HG03159 (cell line): Measurements from ENCODE around the gene CHSY1.
A peak's percentile ranks its signal among the peaks of the same experiment; 100 is the strongest.

Experiments used
- ATAC-seq: cut with Tn5 transposase; IDR thresholded peaks from one replicate; pipeline ENCODE4 v1.9.1; 2021; ENCODE audit warnings: mild to moderate bottlenecking, moderate library complexity; ENCODE audit not compliant: unreplicated experiment

The CHSY1 gene

DNA sequence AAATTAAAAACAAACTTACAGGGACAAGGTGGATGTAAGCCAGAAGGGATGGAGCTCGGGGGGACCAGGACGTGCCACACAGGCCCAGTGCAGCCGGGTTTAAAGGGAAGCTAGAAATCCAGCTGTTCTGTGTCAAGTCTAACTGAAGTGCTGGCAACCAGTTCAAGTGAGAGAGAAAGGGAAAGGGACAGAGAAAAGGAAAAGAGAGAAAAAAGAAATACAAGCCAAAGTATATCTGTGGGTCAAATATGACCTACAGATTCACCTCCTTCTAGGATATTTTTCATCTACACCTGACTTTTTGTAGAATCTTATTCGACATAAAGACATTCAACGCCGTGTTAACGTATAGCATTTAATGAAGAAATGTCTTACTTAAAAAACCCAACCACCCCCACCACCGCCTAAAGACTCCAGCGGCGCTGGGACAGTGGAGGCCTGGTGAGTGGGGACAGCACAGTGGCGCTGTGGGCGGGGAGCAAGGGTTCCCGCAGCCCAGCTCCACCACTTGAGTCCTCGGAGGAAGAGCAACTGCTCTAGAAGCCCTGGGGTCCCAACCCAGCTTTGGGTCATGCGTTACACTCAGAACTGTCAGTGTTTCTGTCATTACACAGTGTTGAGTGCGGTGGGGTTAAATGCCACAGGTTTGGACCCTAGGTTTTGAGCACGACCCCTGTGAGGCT, 62.3 kb downstream of the CHSY1 start:
- no peak for ATAC-seq

DNA sequence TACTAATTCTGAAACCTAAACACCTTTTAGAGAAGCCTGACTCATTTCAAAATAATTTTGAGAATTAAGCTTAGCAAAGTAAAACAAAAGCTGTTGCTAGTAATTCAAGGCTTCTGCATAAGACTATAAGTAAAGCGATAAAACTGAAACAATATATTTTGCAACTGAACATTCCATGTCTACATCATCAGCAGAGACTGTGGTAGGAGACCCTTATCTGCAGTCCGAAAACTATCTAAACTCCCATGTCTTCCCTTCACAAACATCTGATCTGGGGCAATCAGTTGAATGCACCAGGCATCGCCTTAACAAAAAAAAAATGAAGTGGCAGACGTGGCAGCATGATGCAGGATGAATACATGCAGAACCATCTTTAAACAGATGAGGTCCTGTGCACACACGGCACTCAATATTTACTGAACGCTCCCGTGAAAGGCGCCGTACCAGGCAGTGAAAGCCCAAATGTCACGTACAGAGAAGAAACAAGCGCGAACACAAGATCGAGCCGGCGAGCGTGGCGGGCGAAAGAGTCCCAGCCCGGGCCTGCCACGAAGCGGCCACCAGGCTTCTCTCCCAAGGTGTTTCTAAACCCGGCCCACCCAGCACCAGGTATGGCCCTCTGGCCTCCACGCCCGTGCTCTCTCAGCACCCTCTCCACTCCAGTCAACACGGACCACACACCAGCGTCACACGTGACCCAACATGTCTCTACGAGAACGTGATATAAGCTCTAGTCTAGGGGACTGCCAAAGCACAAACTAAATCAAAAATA, 63.0 kb downstream of the CHSY1 start:
- peak; percentile 64 for ATAC-seq

DNA sequence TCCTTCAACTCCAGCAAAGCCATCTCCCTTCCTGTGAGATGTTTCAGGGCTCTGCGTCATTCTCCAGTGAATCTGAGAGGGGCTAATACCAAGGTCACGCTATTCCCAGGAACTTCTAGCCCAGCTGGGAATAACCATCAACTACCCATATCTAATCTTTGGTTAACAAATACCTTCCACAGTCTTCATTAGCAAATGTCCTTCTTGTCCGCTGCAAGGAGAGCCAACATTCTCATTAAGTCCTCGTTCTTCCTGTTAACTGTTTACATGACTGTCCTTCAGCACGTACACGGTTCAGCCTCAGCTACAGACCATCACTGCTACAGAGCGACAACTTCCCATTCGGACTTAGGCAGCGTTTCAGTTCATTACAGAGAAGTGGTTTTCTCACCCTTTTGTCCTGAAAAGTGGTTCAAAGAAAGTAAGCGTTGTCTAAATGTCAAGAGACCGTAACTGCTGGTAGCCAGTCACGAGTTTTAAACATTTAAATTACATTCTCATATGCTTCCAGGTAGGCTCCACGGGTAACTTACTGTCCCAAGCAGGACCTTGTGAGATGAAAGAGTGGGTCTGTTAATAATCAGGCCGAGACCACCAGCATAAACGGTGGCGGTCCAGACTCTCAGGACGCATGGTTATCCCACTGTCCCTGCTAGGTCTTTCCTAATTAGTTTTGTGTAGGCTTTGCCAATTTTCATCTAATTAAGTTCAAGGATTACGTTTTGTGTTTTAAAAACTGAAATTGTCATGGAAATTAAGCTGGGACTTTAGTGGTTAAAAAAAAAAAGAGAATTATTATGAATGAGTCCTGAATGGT, 63.8 kb downstream of the CHSY1 start:
- peak; percentile 41 for ATAC-seq

DNA sequence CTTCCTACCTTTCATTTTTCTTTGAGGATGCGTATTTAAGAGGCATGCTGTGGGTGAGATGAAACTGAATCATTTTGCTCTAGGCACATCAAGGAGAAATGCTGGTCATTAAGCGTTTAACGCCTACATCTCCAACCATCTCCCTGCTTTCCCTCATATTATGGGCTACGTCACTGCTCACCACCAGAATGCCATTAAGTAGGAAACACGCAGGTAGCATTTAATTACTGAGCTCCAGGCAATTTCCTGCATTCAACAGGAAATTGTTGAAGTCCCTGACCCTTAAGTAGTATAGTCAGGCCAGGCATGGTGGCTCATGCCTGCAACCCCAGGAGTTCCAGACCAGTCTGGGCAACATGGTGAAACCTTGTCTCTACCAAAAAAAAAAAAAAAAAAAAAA, 66.1 kb downstream of the CHSY1 start:
- no peak for ATAC-seq

DNA sequence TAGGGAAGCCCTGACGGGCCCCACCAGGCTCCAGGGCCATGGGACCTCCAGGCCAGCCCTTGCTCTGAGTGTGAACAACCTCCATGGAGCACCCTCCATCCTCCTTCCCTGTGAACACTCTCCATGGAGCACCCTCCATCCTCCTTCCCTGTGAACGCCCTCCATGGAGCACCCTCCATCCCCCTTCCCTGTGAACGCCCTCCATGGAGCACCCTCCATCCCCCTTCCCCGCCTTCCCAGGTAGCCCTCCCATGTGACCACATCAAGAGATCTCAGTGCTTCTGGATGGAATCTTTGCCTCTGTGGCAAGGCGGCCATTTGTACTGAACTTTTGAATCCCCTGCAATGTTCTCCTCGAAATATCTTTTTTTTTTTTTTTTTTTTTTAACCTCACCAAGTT, 66.5 kb downstream of the CHSY1 start:
- no peak for ATAC-seq

DNA sequence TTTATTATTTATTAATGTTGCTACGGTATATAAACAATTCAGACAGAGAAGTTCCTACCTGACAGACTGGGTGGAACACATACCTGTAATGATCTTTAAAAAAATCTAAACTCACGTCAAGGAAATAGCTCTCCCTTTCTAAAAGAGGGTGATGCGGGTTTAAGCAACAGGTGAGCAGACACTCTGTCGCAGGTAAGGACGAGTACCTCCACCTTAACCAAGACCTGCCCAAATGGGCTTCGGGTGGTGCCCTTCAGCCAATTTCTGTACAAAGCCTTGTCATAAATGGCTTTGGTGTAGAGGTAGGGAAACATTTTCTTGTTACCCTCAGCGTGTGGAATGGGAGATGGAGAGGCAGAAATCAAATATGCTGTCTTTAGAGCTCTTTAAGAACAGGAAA, 67.0 kb downstream of the CHSY1 start:
- ATAC-seq = no peak

DNA sequence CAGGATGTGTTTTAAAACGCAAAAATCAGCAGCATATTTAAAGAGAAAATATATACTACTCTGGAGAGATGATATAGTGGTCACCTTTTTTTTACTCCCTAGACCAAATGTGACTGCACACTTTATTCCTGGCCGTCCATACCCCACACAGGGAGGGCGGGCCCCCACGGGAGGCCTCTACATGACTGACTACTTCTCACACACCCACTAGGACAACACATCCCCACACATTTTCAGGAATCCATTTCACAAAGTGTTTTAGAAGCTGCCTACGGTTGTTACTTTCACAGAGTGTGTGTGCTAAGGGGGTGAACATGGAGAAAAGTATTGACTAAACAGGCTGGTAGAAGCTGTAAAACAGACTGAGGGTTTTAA, 67.9 kb downstream of the CHSY1 start:
- no peak for ATAC-seq

DNA sequence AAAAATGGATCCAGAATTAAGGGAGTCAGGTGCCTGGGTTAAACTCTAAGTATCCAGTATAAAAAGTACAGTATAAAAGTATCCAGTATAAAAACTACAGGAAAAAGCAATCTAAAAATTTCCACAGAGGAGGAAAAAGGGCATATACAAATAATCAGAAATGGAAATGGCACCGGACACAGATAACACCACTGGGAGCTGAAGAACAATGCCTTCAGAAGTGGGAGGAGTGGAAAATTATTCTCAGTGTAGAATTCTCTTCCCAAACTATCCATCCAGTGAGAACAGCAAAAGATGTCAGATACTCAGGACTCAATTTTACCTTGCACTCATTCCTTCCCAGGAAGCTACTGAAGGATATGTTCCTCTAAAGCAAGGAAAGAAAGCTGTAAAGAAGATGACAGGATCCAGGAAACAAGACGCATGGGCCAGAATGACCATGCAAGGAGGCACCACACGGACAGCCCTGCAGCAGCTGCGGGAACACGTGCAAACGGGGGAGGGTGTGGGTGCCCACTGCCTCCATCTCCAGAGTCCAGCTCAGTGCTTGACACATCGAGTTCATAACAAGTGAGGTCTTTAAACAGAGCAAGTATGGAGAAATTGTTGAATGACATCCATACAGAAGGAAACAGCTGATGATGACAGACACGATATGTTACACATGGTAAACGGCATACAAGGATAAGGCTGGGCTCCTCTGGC, 68.5 kb downstream of the CHSY1 start:
- no peak for ATAC-seq

DNA sequence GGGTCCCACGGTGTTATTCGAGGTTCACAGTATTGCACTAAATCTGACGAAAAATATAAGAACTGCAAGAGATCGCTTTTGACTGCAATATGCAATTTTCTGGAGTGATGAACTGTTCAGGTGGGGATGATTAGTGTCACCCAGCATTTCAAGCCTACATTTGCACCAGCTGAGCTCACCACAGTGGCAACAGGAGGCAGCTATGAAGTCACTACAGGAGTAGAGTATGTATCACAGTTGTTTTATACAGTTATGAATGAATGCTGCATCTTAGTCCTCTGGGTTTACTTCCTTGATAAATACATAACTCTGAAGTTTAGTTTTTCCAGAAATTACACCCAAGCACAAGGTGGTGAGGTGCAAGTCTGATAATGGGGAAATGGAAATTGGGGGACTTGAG, 69.6 kb downstream of the CHSY1 start:
- no peak for ATAC-seq

DNA sequence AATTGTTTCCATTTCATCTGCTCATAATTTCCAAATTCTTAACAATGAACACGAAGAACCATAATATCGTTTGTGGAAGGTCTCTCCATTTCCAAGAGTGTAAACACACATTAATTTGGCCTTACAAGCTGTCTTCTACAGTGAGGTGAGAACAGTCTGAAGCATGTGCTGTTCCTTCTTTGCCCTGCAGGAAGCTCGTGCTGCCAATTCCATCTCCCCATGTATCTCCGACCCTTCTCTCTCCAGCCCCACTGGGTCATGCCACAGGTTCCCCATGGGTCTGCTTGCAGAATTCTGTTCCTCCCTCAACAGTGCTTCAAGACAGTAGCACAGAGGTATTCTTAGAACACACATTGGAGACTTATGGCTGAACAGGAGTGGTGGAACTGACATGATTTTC, 70.5 kb downstream of the CHSY1 start:
- no peak for ATAC-seq

DNA sequence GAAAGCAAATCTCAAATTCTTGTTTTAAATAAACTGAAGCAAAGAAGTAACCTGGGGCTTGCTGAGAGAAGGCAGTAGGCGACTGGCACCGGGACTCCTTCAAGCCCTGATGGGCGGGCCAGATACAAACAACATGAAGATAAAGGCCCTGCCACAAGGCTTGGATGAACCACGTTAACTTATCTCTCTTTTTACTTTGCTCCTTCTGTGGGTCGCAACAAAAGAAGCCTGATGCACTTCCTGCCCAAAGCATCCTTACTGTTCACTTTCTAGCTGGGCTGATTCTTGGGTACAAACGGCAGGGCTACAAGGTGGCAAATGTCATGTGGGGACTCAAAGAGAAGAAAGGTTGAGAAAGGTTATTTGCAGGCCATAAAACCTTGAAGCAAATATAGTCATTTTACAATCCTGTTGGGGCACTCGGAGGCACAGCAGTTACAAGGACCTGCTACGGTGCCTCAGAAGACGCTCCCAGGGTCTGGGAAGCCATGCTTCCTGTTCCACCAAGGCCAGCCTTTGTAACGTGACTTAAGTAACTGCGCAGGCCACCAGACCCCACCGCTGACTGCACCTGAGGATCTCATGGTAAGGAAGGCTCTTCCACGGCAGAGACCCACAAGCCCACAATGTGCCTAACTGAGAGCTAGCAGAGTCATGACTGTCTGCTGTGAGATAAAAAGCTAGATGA, 71.1 kb downstream of the CHSY1 start:
- no peak for ATAC-seq

DNA sequence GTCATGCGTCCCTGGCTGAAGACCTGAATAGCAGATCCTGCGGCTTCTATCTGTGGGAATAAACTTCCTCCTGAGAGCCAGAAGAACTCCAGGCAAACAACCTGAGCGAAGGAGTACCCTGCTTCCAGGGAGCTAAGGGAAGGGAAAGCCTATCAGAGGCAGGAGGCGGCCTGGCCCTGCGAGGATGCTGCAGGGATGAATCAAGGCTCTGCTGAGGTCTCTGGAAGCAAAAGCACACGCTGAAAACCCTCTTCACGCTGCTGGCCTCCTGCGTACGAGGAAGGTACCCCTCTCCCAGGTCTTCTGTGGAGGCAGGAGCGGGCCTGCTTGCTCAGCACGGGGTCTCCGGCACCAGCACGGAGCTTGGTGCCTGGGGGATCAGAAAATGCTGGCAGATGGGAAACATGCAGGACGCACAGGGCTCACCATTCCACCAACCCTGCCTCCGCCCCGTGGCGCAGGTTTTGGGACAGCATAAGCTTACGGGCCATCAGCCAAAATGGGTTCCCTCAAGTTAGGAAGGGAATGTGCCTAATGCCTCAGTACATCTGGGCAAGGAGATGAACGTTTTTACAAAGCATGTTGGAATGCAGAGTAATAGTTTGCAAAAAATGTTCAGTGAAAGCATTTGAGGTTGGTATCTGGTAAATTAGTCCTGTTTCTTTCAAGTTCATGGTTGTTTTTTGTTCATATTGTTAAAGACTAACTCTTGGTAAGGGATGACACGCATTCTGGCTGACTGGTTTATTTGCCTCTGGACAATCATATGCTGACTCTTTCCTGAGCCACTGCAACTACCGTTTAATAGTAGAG, 72.3 kb downstream of the CHSY1 start:
- no peak for ATAC-seq

DNA sequence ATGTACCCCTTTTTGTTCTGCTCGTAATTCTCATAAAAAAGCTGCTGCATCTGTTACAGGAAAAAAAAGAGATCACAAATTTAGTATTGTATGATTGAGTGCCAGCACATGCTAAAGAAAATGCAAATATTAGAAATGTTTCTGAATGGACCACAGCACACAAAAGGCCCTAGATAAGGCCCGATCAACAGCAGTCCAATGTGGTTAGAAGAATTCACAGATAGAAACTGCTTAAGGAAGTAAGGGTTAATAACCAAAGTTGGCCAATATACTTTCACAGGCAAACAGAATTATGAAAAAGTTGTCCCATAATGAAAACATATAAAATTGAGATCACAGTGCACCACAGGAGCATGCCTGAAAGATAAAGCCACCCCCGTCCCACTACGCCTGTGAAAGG, 72.9 kb downstream of the CHSY1 start:
- no peak for ATAC-seq

DNA sequence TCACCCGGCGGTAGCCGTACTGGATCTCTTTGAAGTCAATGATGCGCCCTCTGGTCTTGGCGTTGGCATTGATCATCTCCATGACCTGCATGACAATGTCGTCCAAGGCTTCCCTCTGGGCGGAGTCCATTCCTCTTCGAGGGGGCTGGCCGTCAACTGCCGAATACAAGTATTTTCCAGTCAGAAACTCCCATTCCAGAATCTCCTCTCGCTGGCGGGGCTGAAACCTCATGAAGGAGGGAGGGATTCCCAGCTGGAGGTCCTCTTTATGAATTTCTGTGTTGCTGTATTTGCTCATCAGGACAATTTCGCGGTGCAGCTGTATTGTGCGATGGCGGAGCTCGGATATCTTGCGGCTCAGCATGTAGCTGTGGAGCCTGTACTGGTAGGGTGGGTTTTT, 73.4 kb downstream of the CHSY1 start:
- ATAC-seq = no peak

DNA sequence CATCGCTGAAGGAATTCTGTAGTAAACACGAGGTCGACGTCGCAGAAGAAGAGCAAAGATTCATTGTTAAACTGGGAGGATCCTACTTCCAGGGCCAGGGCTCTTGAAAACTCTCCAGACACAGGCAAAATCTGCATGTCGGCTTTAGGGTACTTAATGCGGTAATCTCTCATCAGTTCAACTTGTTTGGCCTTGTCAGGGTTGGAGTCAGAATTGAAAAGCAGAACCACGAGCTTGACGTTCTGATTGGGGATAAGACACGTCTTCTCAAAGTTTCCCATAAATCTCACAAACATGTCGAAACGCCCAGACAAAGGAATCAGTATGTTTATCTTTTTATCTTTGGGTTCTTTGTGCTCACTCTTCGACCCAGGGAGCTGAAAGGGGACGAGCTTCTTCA, 74.0 kb downstream of the CHSY1 start:
- ATAC-seq = no peak

DNA sequence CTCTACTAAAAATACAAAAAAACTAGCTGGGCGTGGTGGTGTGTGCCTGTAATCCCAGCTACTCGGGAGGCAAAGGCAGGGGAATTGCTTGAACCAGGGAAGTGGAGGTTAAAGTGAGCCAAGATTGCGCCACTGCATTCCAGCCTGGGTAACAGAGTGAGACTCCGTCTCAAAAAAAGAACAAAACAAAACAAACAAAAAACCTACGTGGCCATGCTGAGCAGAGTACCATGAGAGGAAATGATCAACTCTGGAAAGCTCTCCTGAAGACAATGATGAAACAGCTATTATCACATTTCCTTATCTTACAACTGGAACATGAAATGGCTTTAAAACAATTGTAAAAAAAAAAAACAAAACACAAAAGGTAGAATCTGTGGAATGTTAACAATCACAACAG, 75.2 kb downstream of the CHSY1 start:
- no peak for ATAC-seq

DNA sequence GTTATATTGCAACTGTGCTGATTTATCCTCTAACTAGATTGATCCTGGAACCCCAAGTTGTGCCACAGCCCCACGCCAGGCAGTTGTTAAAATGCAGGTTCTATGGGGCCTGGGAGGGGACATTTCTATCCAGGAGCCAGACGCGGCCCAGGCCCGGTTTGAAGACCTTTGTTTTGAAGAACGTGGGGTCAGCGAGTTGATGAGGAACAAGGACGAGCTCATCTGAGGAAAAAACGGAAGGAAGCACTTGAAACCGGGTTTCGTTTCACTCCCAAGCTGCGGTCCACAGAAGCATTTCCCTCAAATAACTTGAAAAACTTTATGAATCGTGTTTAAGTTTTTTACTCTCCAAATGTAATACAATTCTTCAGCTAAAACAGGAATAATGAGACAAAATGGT, 76.4 kb downstream of the CHSY1 start:
- no peak for ATAC-seq

DNA sequence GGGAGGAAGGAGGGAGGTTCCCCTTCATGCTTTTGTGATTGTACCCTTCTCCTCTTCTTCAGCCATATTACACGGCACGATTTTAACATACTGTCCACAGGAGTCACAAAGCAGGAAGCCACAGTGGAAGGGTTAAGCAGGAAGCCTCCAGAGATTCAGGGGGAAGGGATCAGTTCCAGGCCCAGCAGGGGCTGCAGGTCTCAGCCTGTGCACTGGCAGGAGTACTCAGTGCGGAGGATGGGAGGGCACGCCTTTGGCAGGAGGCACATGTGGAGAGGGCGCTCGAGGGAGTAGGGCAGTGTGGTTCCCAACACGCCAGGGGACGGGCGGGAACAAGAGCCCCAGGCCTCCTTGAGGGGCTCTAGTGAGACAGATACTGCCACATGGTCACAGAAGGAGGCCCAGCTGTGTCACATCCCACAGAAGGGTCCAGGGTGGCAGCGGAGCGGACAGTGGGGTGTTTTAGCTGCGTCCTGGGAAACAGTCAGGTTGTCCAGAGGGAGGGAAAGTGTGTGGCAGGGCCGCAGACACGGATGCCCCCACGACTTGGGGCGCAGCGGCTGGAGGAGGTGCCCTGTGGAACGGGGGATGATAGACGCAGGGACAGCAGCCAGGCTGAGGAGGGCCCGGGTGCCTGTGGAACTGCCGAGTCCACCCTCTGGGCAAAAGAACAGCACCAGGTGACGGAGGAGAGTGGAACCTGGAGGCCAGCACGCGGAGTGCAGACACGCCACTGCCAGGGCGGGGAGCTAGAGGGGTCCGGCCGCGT, 77.5 kb downstream of the CHSY1 start:
- no peak for ATAC-seq
